Right cardiac atrium (tissue), 5 donors: Measurements from ENCODE around the gene NRXN2. TPM values are rescaled to one million over a fixed set of nuclear protein-coding genes. Genes with fewer than 3 reads are reported as not detected.

Experiments
- ATAC-seq, 2 donors: fragments of 200-7000 bp; cut with Tn5 transposase; one replicate each; pipeline versions ENCODE4 v1.8.0 to v1.9.1; 2020; ENCODE audit warnings: moderate library complexity in 2 of 2, mild to moderate bottlenecking in 1 of 2
- DNase-seq, 3 donors: peaks; one replicate each; pipeline ENCODE4 v3.0.0-alpha.2; 2020
- H3K27ac ChIP-seq: one replicate; pipeline ENCODE4 v1.5.1; 2013; ENCODE audit warnings: mild to moderate bottlenecking, low read length, control low read depth, moderate library complexity
- H3K27me3 ChIP-seq: one replicate; pipeline ENCODE4 v1.6.1; 2013; ENCODE audit not compliant: control insufficient read depth, insufficient read depth
- H3K4me1 ChIP-seq: one replicate; pipeline ENCODE4 v1.6.1; 2013; ENCODE audit warnings: low read length; ENCODE audit not compliant: control insufficient read depth, insufficient read depth
- H3K4me3 ChIP-seq: one replicate; pipeline ENCODE4 v1.5.1; 2013; ENCODE audit warnings: low read length, control low read depth
- H3K9me3 ChIP-seq: one replicate; pipeline ENCODE4 v1.6.1; 2013; ENCODE audit warnings: low read length; ENCODE audit not compliant: control insufficient read depth
- WGBS: extraction: QIAGEN DNeasy Blood & Tissue Kit; methylation state at CpG from one replicate; pipeline ENCODE4 v1.1.7; 2013; 5-methylcytosine and 5-hydroxymethylcytosine counted together
- intact Hi-C, 4 donors: fragments of 100-400 bp; cut with DNase I; formaldehyde crosslinking; loops; one replicate each; pipeline versions ENCODE4 v1.11.0 to v1.14.0; 2022 to 2023
- polyA plus RNA-seq: library from polyadenylated mRNA; stranded (reverse); fragments of 200-250 nt; gene quantifications from one replicate; pipeline ENCODE4 v1.2.3, GENCODE V29; 2013
- total RNA-seq, 4 donors: library from RNA; stranded (reverse); fragmentation: NEBNext Ultra II Directional; extraction: Animal tissue kit (Norgen Biotek cat#: 25700); gene quantifications; one replicate each; pipeline ENCODE4 v1.2.1, GENCODE V29; 2021
- donor health status: healthy with polysubstance abuse.
- donor health status: DM: no; HTN: yes; CAD: no.
- donor health status: DM: no; HTN: no; CAD: no.
- donor health status: DM: no; HTN: yes; CAD: no; lungs with severe emphysema.
- donor health status: DM: yes; HTN: yes; CAD: no.

NRXN2 gene
- total and polyA plus RNA-seq, 5 donors = 2.1 to 5.7 (median 2.7) TPM

DNA sequence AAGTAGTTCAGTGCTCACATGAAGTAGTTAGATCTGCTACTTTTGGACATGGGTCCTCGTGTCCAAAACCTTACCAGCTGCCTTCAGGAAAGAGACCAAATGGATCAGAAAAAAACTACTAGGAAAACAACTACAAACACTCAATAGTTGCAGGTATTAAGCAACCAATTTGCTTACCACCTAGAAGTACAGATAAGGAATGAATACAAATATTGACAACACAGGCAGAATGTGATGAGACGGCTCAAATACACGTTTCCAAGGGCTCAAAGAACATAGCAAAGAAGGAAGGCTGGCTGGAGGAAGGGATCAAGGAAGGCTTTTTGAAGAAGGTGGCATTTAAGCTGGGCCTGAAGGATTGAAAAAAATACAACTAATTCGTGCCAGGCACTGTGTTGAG is 41.8 kb downstream of the NRXN2 start:
- Histone ChIP-seq H3K9me3 (no peaks in the 10 kb centered on the region), H3K27me3 (no peaks in the 10 kb centered on the region), H3K27ac (no peak overlapping the region), H3K4me1 (no peaks in the 10 kb centered on the region), H3K4me3 (no peak overlapping the region)
- ATAC-seq = no peak
- no peak for DNase-seq
- 76% methylated on average over 4 of the region's 4 CpGs for WGBS
- intact Hi-C loops = no loop called here

DNA sequence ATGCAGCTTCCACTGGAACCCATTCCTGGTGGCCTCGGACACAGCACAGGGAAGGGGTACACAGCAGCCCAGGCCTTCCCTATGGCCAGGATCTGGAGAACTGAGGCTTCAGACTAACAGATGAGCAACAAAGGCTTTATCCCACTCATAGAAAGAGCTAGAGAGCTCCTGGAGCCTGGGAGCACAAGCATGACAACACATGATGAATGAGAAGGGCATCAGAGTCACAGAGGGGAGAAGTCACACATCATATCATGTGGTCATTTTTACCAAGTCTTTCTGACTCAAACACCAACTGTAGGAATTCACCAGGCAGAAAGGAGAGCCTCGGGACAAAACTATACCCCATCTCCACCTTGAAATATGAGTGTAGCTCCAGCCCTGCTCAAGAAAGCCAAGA is 43.2 kb downstream of the NRXN2 start:
- H3K27ac ChIP-seq = no peak overlapping the region
- ATAC-seq (no peak), DNase-seq (no peak)
- H3K27me3 ChIP-seq = no peaks in the 10 kb centered on the region
- 29% methylated on average over 2 of the region's 2 CpGs for whole genome bisulfite sequencing
- H3K4me3 ChIP-seq = no peak overlapping the region
- intact Hi-C loops = no loop called here
- peaks cover 7% of the 10 kb centered on the region for H3K4me1 ChIP-seq
- no peaks in the 10 kb centered on the region for H3K9me3 ChIP-seq

DNA sequence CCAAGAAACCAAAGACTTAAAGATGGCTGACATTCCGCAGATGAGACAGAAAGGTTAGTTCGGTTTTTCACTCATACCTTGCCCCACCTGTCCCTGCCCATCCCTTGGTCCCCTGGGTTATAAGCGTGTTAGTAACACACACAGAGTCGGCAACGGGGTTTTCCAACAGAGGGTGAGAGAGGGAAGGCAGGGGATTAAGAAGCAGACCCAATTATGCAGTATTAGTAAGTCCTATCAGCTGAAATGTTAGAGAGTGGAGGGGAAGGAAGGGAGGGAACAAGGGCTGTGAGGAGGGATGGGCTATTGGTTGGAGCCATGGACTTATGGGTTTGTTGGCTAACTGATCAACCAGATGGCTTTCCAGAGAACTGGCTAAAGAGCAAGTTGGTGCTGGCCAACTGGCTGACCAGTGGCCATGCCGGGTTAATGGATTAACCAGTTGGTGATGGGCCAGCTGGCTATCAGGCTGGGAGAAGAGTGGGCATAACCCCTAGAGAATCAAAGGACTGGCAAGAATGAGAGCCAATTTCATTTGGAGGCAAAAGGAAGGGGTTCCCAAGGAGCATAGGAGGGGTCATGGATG is 45.5 kb downstream of the NRXN2 start:
- 85% methylated on average over 6 of the region's 6 CpGs for WGBS
- intact Hi-C loops = no loop called here
- peaks cover 7% of the 10 kb centered on the region for H3K4me1 ChIP-seq
- DNase-seq = no peak
- ATAC-seq = no peak
- H3K27ac ChIP-seq = no peak overlapping the region
- H3K27me3 ChIP-seq = no peaks in the 10 kb centered on the region
- H3K9me3 ChIP-seq = no peaks in the 10 kb centered on the region
- H3K4me3 ChIP-seq = no peak overlapping the region

DNA sequence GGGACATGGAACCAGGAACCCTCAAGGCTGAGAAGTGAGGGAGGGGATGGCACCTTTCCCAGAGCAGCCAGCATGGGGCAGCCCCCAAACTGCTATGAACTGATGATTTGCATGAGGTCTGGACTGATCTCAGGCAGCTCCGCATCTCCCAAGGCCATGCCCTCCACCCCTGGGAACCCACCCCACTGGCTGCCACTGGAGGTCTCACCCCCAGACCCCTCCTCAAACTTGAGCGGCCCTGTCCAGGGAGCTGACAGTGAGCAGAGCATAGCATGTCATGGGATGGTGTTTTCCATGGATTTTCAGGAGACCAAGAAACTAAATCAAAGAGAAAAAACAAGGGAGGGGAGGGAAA is 46.8 kb downstream of the NRXN2 start:
- WGBS = 77% methylated on average over 2 of the region's 2 CpGs
- peaks cover 7% of the 10 kb centered on the region for H3K4me1 ChIP-seq
- H3K27me3 ChIP-seq = no peaks in the 10 kb centered on the region
- no peak overlapping the region for H3K4me3 ChIP-seq
- intact Hi-C loops = no loop called here
- no peaks in the 10 kb centered on the region for H3K9me3 ChIP-seq
- no peak overlapping the region for H3K27ac ChIP-seq
- ATAC-seq = peak in 1 of 2 donors; percentile 5
- no peak for DNase-seq

DNA sequence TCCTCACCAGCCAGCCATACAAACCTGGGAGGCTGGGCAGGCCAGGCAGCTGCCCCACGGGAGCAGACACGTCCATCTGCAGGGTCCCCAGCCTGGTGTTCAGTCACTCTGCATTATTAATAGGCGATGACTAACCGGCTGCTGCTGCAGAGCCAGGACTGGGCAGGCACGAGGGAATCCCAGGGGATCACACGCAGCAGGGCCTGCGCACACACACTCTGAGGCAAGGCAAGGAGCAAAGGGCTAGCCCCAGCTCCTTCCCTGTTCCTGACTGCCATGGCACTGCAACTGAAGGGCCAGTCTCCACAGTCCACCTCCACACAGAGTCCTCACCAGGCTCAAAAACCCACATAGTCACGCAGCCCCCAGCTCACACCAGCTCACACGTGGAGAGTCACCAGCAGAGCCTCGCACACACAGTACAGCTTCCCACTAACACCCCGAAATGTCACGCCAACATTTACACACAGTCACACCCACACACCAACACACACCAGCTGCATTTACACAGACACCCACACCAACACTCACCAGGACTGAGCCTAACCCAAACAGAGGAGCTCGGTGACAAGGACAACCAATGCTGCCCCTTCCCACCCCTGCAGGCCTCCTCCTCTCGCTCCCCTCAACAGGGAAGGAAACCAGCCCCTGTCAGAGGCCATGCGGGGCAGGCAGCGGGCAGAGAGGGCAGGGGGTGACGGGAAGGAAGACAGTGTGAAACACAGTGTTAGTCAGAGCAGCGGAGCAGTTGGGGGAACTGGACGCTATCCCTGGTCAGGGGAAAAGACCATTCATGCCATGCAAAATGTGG is 47.3 kb downstream of the NRXN2 start:
- Histone ChIP-seq H3K27ac (peak overlapping the region; percentile 5), H3K4me1 (peaks cover 7% of the 10 kb centered on the region), H3K27me3 (no peaks in the 10 kb centered on the region), H3K9me3 (no peaks in the 10 kb centered on the region), H3K4me3 (no peak overlapping the region)
- ATAC-seq = peak; percentile 96 to 97
- 41% methylated on average over 19 of the region's 19 CpGs for WGBS
- DNase-seq = peak; percentile 89 to 92 (median 92)
- intact Hi-C loops = no loop called here

DNA sequence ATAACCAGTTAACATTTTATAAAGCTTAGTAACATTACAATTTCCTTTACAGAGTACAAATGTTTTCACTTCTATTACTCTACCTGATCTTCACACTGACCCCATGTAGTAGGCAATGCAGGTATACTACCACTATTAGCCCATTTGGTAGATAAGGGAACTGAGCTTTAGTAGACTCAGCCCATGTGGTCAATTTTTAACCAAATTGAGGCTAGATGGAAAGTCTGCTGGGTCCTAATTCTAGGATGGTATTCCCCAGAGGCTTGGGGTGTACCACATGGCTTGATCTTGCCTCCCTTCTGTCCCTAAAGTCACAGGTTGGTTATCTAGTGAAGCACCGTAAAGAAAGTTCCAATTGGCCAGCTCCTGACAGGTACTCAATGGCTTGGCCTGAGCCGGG is 48.2 kb downstream of the NRXN2 start:
- no peak overlapping the region for H3K4me3 ChIP-seq
- intact Hi-C loops = no loop called here
- DNase-seq = no peak
- WGBS = 89% methylated on average over 2 of the region's 2 CpGs
- no peak overlapping the region for H3K27ac ChIP-seq
- no peaks in the 10 kb centered on the region for H3K9me3 ChIP-seq
- H3K4me1 ChIP-seq = peaks cover 7% of the 10 kb centered on the region
- no peaks in the 10 kb centered on the region for H3K27me3 ChIP-seq
- ATAC-seq = no peak

DNA sequence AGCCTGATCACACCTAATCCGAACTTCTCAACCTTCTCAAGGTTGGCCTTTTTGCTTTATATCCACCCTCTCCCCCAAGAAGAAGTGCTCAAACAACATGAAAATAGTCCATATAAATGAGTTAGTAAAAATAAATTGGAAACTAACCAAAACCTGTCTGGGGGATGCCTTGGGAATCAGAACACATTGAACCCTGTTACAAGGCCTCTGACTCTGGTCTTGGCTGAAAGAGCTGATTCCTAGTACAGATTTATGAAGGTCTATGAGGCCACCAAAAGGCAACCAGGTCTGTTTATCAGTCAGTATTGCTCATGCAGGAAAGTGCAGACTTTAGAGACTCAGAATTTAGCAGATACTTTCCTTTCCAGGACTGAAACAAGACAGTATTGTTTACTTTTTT is 49.7 kb downstream of the NRXN2 start:
- Histone ChIP-seq H3K4me1 (peaks cover 7% of the 10 kb centered on the region), H3K9me3 (no peaks in the 10 kb centered on the region), H3K27ac (no peak overlapping the region), H3K27me3 (no peaks in the 10 kb centered on the region), H3K4me3 (no peak overlapping the region)
- ATAC-seq (no peak), DNase-seq (no peak)
- intact Hi-C loops = no loop called here
- 92% methylated on average over 1 of the region's 1 CpG for WGBS

DNA sequence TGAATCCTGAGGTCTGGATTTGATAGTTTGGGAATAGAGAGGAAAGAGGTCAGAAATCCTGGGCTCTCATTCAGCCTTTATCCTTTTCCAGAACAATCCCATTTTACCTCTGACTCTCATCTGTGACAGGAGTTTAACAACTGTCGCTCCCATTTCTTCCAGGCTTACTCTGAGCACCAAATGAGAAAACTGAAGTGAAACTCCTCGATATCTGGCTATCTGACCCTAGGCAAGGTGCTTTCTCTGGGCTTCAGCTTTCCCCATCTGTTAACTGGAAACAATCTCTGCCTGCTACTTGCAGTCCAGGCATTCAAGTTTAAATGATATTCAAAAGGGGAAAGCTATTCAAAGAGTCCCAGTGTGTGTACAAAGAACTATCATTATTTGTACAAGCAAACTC is 50.1 kb downstream of the NRXN2 start:
- Histone ChIP-seq H3K27ac (no peak overlapping the region), H3K4me3 (no peak overlapping the region), H3K27me3 (no peaks in the 10 kb centered on the region), H3K9me3 (no peaks in the 10 kb centered on the region), H3K4me1 (peaks cover 7% of the 10 kb centered on the region)
- DNase-seq (no peak), ATAC-seq (no peak)
- intact Hi-C loops = no loop called here
- WGBS = 92% methylated on average over 2 of the region's 2 CpGs

DNA sequence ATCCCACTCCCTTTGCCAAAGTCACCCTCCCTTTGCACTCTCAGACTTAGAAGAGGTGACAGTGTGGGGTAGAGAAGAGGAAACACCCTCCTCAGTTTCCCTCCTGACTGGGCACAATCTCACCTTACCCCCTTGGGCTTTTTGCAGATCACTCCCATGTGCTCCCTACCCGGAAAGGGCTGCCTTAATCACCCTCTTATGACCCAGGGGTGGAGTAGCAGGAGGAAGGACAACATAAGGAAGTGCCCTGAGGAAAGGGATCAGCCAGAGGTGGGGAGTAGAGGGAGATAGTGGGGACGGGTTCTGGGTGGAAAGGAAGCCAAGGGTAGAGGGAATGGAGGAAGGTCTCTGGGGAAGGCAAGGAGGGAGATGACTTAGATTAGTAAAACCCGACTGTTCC is 52.0 kb downstream of the NRXN2 start:
- WGBS = 34% methylated on average over 3 of the region's 3 CpGs
- ATAC-seq (no peak), DNase-seq (no peak)
- Histone ChIP-seq H3K27me3 (no peaks in the 10 kb centered on the region), H3K4me1 (peaks cover 7% of the 10 kb centered on the region), H3K27ac (no peak overlapping the region), H3K9me3 (no peaks in the 10 kb centered on the region), H3K4me3 (no peak overlapping the region)
- intact Hi-C loops = no loop called here

DNA sequence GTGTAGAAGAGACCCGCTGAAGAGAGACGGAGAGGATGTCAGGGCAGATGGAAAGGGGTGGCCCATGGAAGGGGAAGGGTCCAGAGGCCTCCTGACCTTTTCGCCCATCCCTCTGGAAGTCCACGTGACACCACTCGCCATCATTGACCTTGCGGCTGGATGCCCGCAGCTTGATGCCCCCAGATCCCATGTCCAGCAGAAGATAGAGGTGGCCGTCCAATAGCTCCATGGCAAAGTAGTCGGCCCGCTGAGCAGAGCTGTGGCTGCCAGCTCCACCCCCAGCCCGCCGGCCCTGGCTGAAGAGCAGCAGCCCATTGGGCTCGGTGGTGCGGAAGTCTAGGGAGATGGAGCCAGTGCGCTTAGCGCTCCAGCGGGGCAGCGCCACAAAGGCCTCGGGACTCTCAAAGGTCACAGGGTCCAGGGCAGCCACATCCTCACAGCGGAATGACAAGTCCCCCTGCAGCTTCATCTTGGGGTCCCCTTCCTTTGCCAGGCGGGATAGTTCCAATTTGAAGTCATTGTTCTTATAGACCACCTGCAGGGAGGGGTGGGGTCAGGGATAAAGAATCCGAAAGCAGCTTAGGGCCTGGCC is 55.7 kb downstream of the NRXN2 start:
- ATAC-seq (no peak), DNase-seq (peak in 1 of 3 donors; percentile 42)
- Histone ChIP-seq H3K27ac (no peak overlapping the region), H3K9me3 (no peaks in the 10 kb centered on the region), H3K4me1 (no peaks in the 10 kb centered on the region), H3K27me3 (no peaks in the 10 kb centered on the region), H3K4me3 (no peak overlapping the region)
- intact Hi-C loops = no loop called here
- WGBS = 92% methylated on average over 22 of the region's 22 CpGs

DNA sequence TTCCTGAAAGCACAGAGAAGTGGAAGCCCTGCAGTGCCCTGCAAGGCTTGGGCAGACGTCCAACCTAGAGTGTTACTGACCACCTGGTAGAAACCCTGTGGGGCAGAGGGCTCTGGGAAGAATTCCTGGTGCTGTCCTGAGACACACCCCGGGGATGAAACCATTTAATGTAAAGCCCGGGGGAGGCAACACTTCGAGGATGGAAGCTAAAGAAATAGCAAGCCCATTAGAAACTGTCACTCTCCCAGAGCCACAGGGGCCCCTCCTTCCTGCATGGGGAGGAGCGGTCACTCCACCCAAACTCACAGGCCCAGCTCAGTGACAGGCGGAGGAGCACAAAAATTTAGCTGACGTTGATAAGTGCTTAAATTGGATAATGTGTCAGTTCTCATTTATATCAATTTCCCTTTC is 57.6 kb downstream of the NRXN2 start:
- Histone ChIP-seq H3K4me1 (no peaks in the 10 kb centered on the region), H3K9me3 (no peaks in the 10 kb centered on the region), H3K27ac (no peak overlapping the region), H3K27me3 (no peaks in the 10 kb centered on the region), H3K4me3 (no peak overlapping the region)
- ATAC-seq = peak in 1 of 2 donors; percentile 23
- peak in 1 of 3 donors; percentile 71 for DNase-seq
- intact Hi-C loops = no loop called here
- WGBS = 35% methylated on average over 7 of the region's 7 CpGs
